Sigmoid colon (tissue), 7 donors: Measurements from ENCODE around the gene CTRB1. TPM values are rescaled to one million over a fixed set of nuclear protein-coding genes. Genes with fewer than 3 reads are reported as not detected.

Experiments
- DNase-seq: peaks from one replicate; pipeline ENCODE4 v3.0.0-alpha.2; 2019
- H3K27ac ChIP-seq, 4 donors: fragments of 200-600 bp; sonication (generic); one replicate each; pipeline ENCODE4 v1.5.1; 2016 to 2019; ENCODE audit warnings: mild to moderate bottlenecking in 1 of 4
- H3K27me3 ChIP-seq, 3 donors: fragments of 200-600 bp; sonication (generic); one replicate each; pipeline ENCODE4 v1.5.1; 2019; ENCODE audit warnings: mild to moderate bottlenecking in 1 of 3
- H3K36me3 ChIP-seq, 4 donors: fragments of 200-600 bp; sonication (generic); one replicate each; pipeline ENCODE4 v1.5.1; 2016 to 2019
- H3K4me1 ChIP-seq, 4 donors: fragments of 200-600 bp; sonication (generic); one replicate each; pipeline ENCODE4 v1.5.1; 2017 to 2019
- H3K4me3 ChIP-seq, 4 donors: fragments of 200-600 bp; sonication (generic); one replicate each; pipeline ENCODE4 v1.5.1; 2017 to 2019; ENCODE audit warnings: mild to moderate bottlenecking in 2 of 4, moderate library complexity in 1 of 4
- H3K9me3 ChIP-seq, 4 donors: fragments of 200-600 bp in 3 of 4; sonication (generic) in 3 of 4; one replicate each; pipeline versions ENCODE4 v1.5.1 to v1.6.1; 2013 to 2019
- EP300 ChIP-seq, 4 donors: sonication (generic); formaldehyde crosslinking; IDR thresholded peaks; one replicate each; pipeline ENCODE4 v1.6.1; 2017; ENCODE audit warnings: antibody characterized with exemption in 4 of 4
- POLR2A ChIP-seq, 2 donors: fragments of 450-650 bp; IDR thresholded peaks; one replicate each; pipeline ENCODE4 v1.6.1; 2016; ENCODE audit warnings: antibody characterized with exemption in 2 of 2, mild to moderate bottlenecking in 2 of 2, moderate library complexity in 2 of 2
- POLR2AphosphoS5 ChIP-seq, 4 donors: sonication (generic); formaldehyde crosslinking; IDR thresholded peaks; one replicate each; pipeline ENCODE4 v1.6.1; 2017; ENCODE audit warnings: antibody characterized with exemption in 4 of 4
- WGBS, 2 donors: extraction: QIAGEN DNeasy Blood & Tissue Kit; methylation state at CpG; one replicate each; pipeline ENCODE4 v1.1.7; 2013; 5-methylcytosine and 5-hydroxymethylcytosine counted together
- intact Hi-C: fragments of 100-400 bp; cut with DNase I; formaldehyde crosslinking; loops from one replicate; pipeline ENCODE4 v1.15.1; 2023
- polyA plus RNA-seq, 3 donors: library from polyadenylated mRNA; stranded (reverse); fragments of 200-250 nt; gene quantifications; one replicate each; pipeline ENCODE4 v1.2.3, GENCODE V29; 2013
- total RNA-seq, 4 donors: library from RNA; depleted of rRNA; stranded (reverse); fragments of >200 nt; gene quantifications; one replicate each; pipeline ENCODE4 v1.1.0, GENCODE V29; 2016
- TF ChIP-seq, protein P1 (sequence below), 4 experiments: fragments of 450-650 bp in 3 of 4; fragments of 200-600 bp in 1 of 4; IDR thresholded peaks; one replicate each; pipeline ENCODE4 v1.5.1; 2016 to 2019; ENCODE audit warnings: antibody characterized with exemption in 4 of 4, mild to moderate bottlenecking in 3 of 4, moderate library complexity in 2 of 4
- donor health status: healthy with polysubstance abuse.
- donor health status: Bipolar disorder and iron deficiency.
- donor health status: healthy.

The CTRB1 gene
- total and polyA plus RNA-seq, 7 donors = 0.48 to 16.8 TPM; not detected in 5

DNA sequence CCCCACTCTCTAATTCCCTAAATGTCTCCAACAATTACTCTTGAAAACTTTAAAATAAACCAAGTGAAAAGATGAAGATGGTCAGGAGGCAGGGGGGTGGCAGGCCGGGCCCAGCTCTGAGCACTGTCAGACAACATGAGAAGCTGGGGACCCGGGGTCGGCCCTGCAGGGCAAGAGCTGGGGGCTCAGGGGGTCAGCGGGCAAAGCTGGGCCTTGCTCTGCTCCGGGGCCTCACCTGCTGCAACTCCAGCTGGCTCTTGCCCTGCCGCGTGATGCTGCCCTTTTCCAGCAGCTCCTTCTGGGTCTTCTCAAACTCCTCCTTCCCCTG is 14.8 kb downstream of the CTRB1 start:
- peak overlapping the region; percentile 32 to 65 (median 52) for H3K27ac ChIP-seq
- peaks cover 20 to 65% (median 34%) of the 10 kb centered on the region in 4 donors for H3K36me3 ChIP-seq
- intact Hi-C loops = loop anchor here (10.0 kb wide), 1 partner anchor 249 kb away; the partner anchor contains the start of gene WDR59
- no peak for TF ChIP-seq EP300 (IDR thresholded peaks at IDR 0.05)
- peak in 2 of 4 donors; percentile 51 to 59 for TF ChIP-seq POLR2AphosphoS5 (IDR thresholded peaks at IDR 0.05)
- no peak for TF ChIP-seq POLR2A (IDR thresholded peaks at IDR 0.05)
- TF ChIP-seq, protein P1, sequence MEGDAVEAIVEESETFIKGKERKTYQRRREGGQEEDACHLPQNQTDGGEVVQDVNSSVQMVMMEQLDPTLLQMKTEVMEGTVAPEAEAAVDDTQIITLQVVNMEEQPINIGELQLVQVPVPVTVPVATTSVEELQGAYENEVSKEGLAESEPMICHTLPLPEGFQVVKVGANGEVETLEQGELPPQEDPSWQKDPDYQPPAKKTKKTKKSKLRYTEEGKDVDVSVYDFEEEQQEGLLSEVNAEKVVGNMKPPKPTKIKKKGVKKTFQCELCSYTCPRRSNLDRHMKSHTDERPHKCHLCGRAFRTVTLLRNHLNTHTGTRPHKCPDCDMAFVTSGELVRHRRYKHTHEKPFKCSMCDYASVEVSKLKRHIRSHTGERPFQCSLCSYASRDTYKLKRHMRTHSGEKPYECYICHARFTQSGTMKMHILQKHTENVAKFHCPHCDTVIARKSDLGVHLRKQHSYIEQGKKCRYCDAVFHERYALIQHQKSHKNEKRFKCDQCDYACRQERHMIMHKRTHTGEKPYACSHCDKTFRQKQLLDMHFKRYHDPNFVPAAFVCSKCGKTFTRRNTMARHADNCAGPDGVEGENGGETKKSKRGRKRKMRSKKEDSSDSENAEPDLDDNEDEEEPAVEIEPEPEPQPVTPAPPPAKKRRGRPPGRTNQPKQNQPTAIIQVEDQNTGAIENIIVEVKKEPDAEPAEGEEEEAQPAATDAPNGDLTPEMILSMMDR (IDR thresholded peaks at IDR 0.05) = no peak
- DNase-seq = no peak
- 65 to 70% methylated on average over 7 of the region's 7 CpGs for whole genome bisulfite sequencing, 2 donors
- no peak overlapping the region for H3K4me3 ChIP-seq
- H3K27me3 ChIP-seq = no peaks in the 10 kb centered on the region
- no peaks in the 10 kb centered on the region for H3K9me3 ChIP-seq
- H3K4me1 ChIP-seq = peaks cover 0 to 36% (median 33%) of the 10 kb centered on the region in 4 donors

DNA sequence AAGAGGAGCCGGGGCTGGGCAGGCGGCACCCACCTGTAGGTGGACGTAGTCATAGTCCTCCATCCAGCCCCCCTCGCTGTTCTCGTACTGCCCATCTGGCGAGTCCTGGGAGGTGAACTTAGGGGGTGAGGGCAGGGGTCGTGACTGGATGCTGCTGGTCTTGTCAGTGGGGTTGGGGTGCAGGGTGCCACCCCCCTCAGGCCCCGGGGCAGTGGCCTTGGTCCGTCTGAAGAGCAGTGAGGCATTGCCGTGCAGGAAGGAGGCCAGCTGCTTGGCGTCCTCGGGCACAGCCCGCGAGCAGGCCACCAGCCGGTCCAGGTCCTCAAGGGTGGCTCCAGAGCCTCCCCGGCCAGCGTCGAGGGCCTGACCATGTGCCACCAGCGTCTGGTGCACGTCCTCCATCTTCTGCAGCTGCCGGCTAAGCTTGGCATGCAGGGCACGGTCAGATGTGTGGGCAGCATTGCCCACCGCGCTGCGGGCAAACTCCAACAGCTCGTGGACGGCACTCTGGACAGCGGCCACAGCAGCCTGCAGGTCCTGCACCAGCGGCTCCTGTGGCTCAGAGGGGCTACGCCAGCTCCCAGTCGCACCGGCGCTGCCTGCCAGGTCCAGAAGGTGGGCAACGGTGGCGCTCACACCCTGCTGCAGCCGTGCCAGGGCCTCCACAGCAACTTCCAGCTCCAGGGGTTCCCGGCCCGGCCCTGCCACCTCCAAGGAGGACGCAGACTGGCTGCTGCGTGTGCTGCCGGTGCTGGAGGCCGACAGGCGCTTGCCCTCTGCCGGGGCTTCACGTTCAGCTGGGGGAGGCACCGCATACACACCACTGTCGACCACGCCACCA is 16.3 kb downstream of the CTRB1 start:
- intact Hi-C loops = loop anchor here (1.0 to 10.0 kb wide), 3 partner anchors 107 to 250 kb away; partner anchors contain the start of gene WDR59
- Histone ChIP-seq H3K4me3 (no peak overlapping the region), H3K4me1 (peaks cover 0 to 51% (median 48%) of the 10 kb centered on the region in 4 donors), H3K27me3 (no peaks in the 10 kb centered on the region), H3K27ac (peak overlapping the region; percentile 41 to 63 (median 50)), H3K36me3 (peaks cover 6 to 52% (median 22%) of the 10 kb centered on the region in 4 donors), H3K9me3 (no peaks in the 10 kb centered on the region)
- peak; percentile 70 for DNase-seq
- WGBS, 2 donors = 89% methylated on average over 48 of the region's 48 CpGs
- TF ChIP-seq POLR2AphosphoS5 (IDR thresholded peaks at IDR 0.05) (no peak), POLR2A (IDR thresholded peaks at IDR 0.05) (no peak), EP300 (IDR thresholded peaks at IDR 0.05) (no peak)
- TF ChIP-seq, protein P1 (IDR thresholded peaks at IDR 0.05) = no peak

DNA sequence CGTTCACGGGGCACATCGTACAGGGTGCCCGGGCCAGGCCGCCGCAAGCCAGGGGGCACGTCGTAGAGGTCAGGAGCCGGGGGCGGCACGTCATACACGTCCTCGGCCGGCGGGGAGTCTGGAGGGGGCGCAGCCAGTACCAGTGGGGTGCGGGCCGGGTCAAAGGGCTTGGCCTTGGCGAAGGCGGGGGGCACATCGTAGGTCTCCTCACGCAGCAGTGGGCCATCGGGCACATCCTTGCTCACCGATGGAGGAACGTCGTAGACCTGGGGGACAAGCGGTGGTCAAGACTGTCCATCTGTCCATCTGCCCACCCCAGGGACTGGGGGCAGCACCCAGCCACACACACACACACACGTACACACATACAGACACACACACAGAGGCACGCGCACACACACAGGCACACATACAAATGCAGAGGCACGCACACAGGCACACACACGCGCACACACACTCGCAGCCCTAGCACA is 17.0 kb downstream of the CTRB1 start:
- Histone ChIP-seq H3K4me3 (no peak overlapping the region), H3K36me3 (peaks cover 6 to 52% (median 22%) of the 10 kb centered on the region in 4 donors), H3K9me3 (no peaks in the 10 kb centered on the region), H3K27ac (no peak overlapping the region), H3K27me3 (no peaks in the 10 kb centered on the region), H3K4me1 (peaks cover 0 to 57% (median 49%) of the 10 kb centered on the region in 4 donors)
- intact Hi-C loops = loop anchor here (1.0 to 10.0 kb wide), 2 partner anchors 107 to 251 kb away; partner anchors contain the start of gene WDR59
- DNase-seq = peak; percentile 70
- WGBS, 2 donors = 94% methylated on average over 34 of the region's 34 CpGs
- TF ChIP-seq, protein P1 (IDR thresholded peaks at IDR 0.05) = no peak
- TF ChIP-seq POLR2AphosphoS5 (IDR thresholded peaks at IDR 0.05) = no peak
- TF ChIP-seq EP300 (IDR thresholded peaks at IDR 0.05) = no peak
- TF ChIP-seq POLR2A (IDR thresholded peaks at IDR 0.05) = no peak

DNA sequence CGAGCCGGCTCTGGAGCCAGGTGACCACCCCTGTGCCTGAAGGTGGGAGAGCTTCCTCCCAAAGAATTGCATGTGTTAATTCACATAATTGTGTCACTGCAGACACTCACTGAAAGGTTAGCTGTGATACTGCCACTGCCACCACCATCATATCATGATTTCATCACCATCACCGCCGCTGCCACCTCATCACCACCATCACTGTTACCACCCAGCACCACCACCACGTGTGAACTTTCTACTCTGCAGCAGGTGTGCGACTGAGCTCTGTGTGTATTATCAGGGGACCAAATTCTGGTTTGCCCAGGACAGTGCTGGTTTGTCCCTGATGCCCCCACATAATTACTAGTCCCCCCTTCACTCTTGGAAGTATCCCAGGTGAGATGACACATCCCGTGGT is 17.4 kb downstream of the CTRB1 start:
- no peak overlapping the region for H3K27ac ChIP-seq
- DNase-seq = no peak
- no peak for TF ChIP-seq EP300 (IDR thresholded peaks at IDR 0.05)
- TF ChIP-seq POLR2A (IDR thresholded peaks at IDR 0.05) = no peak
- no peak for TF ChIP-seq POLR2AphosphoS5 (IDR thresholded peaks at IDR 0.05)
- TF ChIP-seq, protein P1 (IDR thresholded peaks at IDR 0.05) = no peak
- H3K27me3 ChIP-seq = no peaks in the 10 kb centered on the region
- H3K9me3 ChIP-seq = no peaks in the 10 kb centered on the region
- 79 to 82% methylated on average over 7 of the region's 7 CpGs for WGBS, 2 donors
- no peak overlapping the region for H3K4me3 ChIP-seq
- intact Hi-C loops = loop anchor here (10.0 kb wide), 1 partner anchor 251 kb away; the partner anchor contains the start of gene WDR59
- H3K4me1 ChIP-seq = peaks cover 0 to 58% (median 49%) of the 10 kb centered on the region in 4 donors
- peaks cover 6 to 55% (median 24%) of the 10 kb centered on the region in 4 donors for H3K36me3 ChIP-seq
